Left lung (tissue), 10 donors: Measurements from ENCODE around the gene SUDS3. TPM values are rescaled to one million over a fixed set of nuclear protein-coding genes. Genes with fewer than 3 reads are reported as not detected.
A peak's percentile ranks its signal among the peaks of the same experiment; 100 is the strongest.

Source experiments
- ATAC-seq: fragments of 200-7000 bp; cut with Tn5 transposase; one replicate; pipeline ENCODE4 v1.9.1; 2020; ENCODE audit warnings: moderate library complexity
- DNase-seq, 4 donors: peaks; one replicate each; pipeline ENCODE4 v3.0.0-alpha.2; 2013 to 2020
- H3K27ac ChIP-seq, 2 donors: fragments of 200-600 bp; sonication (generic) in 1 of 2; one replicate each; pipeline versions ENCODE4 v1.5.0 to v1.8.0; 2020 to 2021
- H3K27me3 ChIP-seq, 2 donors: fragments of 200-600 bp; sonication (generic) in 1 of 2; one replicate each; pipeline versions ENCODE4 v1.5.0 to v1.8.0; 2020 to 2021
- H3K36me3 ChIP-seq, 2 donors: fragments of 200-600 bp; sonication (generic) in 1 of 2; one replicate each; pipeline versions ENCODE4 v1.5.0 to v1.8.0; 2020 to 2021
- H3K4me1 ChIP-seq, 2 donors: fragments of 200-600 bp; one replicate each; pipeline ENCODE4 v1.8.0; 2021
- H3K4me3 ChIP-seq, 2 donors: fragments of 200-600 bp; sonication (generic) in 1 of 2; one replicate each; pipeline versions ENCODE4 v1.5.0 to v1.8.0; 2020 to 2021; ENCODE audit warnings: mild to moderate bottlenecking in 1 of 2
- H3K9me3 ChIP-seq, 2 donors: fragments of 200-600 bp; sonication (generic) in 1 of 2; one replicate each; pipeline versions ENCODE4 v1.5.0 to v1.8.0; 2020 to 2021
- CTCF ChIP-seq, 2 donors: fragments of 200-600 bp; sonication (generic) in 1 of 2; IDR thresholded peaks; one replicate each; pipeline versions ENCODE4 v1.5.0 to v1.8.0; 2021; ENCODE audit warnings: antibody characterized with exemption in 2 of 2
- intact Hi-C, 2 donors: fragments of 100-400 bp; cut with DNase I; formaldehyde crosslinking; loops; one replicate each; pipeline versions ENCODE4 v1.11.2 to v1.14.2; 2022
- polyA plus RNA-seq, 6 donors: library from polyadenylated mRNA; unstranded; fragments of 120-200 nt; gene quantifications; one replicate each; pipeline ENCODE4 v1.2.1, GENCODE V29; 2013; ENCODE audit not compliant: insufficient read length in 6 of 6
- total RNA-seq, 2 donors: library from RNA; stranded (reverse); fragmentation: NEBNext Ultra II Directional; extraction: Animal tissue kit (Norgen Biotek cat#: 25700); gene quantifications; one replicate each; pipeline ENCODE4 v1.2.1, GENCODE V29; 2021
- donor health status: DM: no; HTN: yes; CAD: no.
- donor health status: DM: no; HTN: no; CAD: no.

The SUDS3 gene
- total and polyA plus RNA-seq, 8 donors, result 23.6 to 60.8 (median 51.6) TPM

- TF ChIP-seq CTCF (IDR thresholded peaks at IDR 0.05), result no peak
- Histone ChIP-seq H3K9me3 (no peaks in the 10 kb centered on the region), H3K4me3 (no peak overlapping the region), H3K4me1 (peaks cover 4 to 59% of the 10 kb centered on the region in 2 donors), H3K27me3 (no peaks in the 10 kb centered on the region), H3K27ac (no peak overlapping the region), H3K36me3 (peaks cover 0 to 14% of the 10 kb centered on the region in 2 donors)
- ATAC-seq, result no peak
- no peak for DNase-seq
- intact Hi-C loops, result loop anchor here in 1 of 2 donors (5.0 kb wide), 1 partner anchor 193 kb away; no protein-coding TSS in a partner anchor
Observed at GRCh38 chr12:118374909-118375308, 1.4 kb upstream of the SUDS3 start.

GRCh38 chr12:118375348-118375747 is 1.0 kb upstream of the SUDS3 start:
- intact Hi-C loops, result loop anchor here in 1 of 2 donors (5.0 kb wide), 1 partner anchor 193 kb away; no protein-coding TSS in a partner anchor
- H3K36me3 ChIP-seq, result peaks cover 0 to 18% of the 10 kb centered on the region in 2 donors
- no peak for TF ChIP-seq CTCF (IDR thresholded peaks at IDR 0.05)
- peak overlapping the region in 1 of 2 donors; percentile 98 for H3K4me3 ChIP-seq
- DNase-seq (no peak), ATAC-seq (no peak)
- H3K4me1 ChIP-seq, result peaks cover 4 to 55% of the 10 kb centered on the region in 2 donors
- peak overlapping the region; percentile 89 to 90 for H3K27ac ChIP-seq
- no peaks in the 10 kb centered on the region for H3K27me3 ChIP-seq
- no peaks in the 10 kb centered on the region for H3K9me3 ChIP-seq

- intact Hi-C loops, result loop anchor here in 1 of 2 donors (5.0 kb wide), 1 partner anchor 195 kb away; no protein-coding TSS in a partner anchor
- Histone ChIP-seq H3K27me3 (no peaks in the 10 kb centered on the region), H3K36me3 (peaks cover 0 to 37% of the 10 kb centered on the region in 2 donors), H3K9me3 (no peaks in the 10 kb centered on the region), H3K27ac (peak overlapping the region; percentile 89 to 90), H3K4me1 (peaks cover 4 to 45% of the 10 kb centered on the region in 2 donors), H3K4me3 (peak overlapping the region; percentile 97 to 98)
- DNase-seq, result no peak
- no peak for TF ChIP-seq CTCF (IDR thresholded peaks at IDR 0.05)
- no peak for ATAC-seq
Observed at GRCh38 chr12:118377021-118377883, 897 bp downstream of the SUDS3 start.

GRCh38 chr12:118377884-118378470 is 1.6 kb downstream of the SUDS3 start:
- Histone ChIP-seq H3K27ac (peak overlapping the region in 1 of 2 donors; percentile 90), H3K36me3 (peaks cover 0 to 44% of the 10 kb centered on the region in 2 donors), H3K4me1 (peaks cover 4 to 45% of the 10 kb centered on the region in 2 donors), H3K27me3 (no peaks in the 10 kb centered on the region), H3K9me3 (no peaks in the 10 kb centered on the region), H3K4me3 (peak overlapping the region; percentile 97 to 98)
- DNase-seq (peak in 1 of 4 donors; percentile 64), ATAC-seq (peak; percentile 26)
- intact Hi-C loops, result loop anchor here in 1 of 2 donors (5.0 kb wide), 1 partner anchor 196 kb away; no protein-coding TSS in a partner anchor
- TF ChIP-seq CTCF (IDR thresholded peaks at IDR 0.05), result peak; percentile 93 to 98

GRCh38 chr12:118391424-118391823 is 15.1 kb downstream of the SUDS3 start:
- H3K4me3 ChIP-seq, result no peak overlapping the region
- H3K27ac ChIP-seq, result no peak overlapping the region
- no peaks in the 10 kb centered on the region for H3K27me3 ChIP-seq
- no peak for DNase-seq
- ATAC-seq, result no peak
- intact Hi-C loops, result no loop called here
- peaks cover 0 to 100% of the 10 kb centered on the region in 2 donors for H3K36me3 ChIP-seq
- no peaks in the 10 kb centered on the region for H3K4me1 ChIP-seq
- no peaks in the 10 kb centered on the region for H3K9me3 ChIP-seq
- TF ChIP-seq CTCF (IDR thresholded peaks at IDR 0.05), result no peak
